Thyroid gland (tissue), 4 donors: ENCODE data around the gene REG1B. TPM values are rescaled to one million over a fixed set of nuclear protein-coding genes. Genes with fewer than 3 reads are reported as not detected.

Experiments used
- DNase-seq, 2 donors: peaks; one replicate each; pipeline ENCODE4 v3.0.0-alpha.2; 2019
- H3K27ac ChIP-seq, 3 donors: fragments of 200-600 bp; sonication (generic); 1 replicate in 2 of 3; 2 replicates in 1 of 3; pipeline ENCODE4 v1.5.1; 2016 to 2019; ENCODE audit warnings: mild to moderate bottlenecking in 1 of 3, moderate library complexity in 1 of 3
- H3K27me3 ChIP-seq: fragments of 200-600 bp; sonication (generic); one replicate; pipeline ENCODE4 v1.5.1; 2019
- H3K36me3 ChIP-seq, 2 donors: fragments of 200-600 bp; sonication (generic); one replicate each; pipeline ENCODE4 v1.5.1; 2016 to 2019
- H3K4me1 ChIP-seq, 2 donors: fragments of 200-600 bp; sonication (generic); one replicate each; pipeline ENCODE4 v1.5.1; 2017 to 2019
- H3K4me3 ChIP-seq, 3 donors: fragments of 200-600 bp; sonication (generic); replicated peaks in 1 of 3; 1 replicate in 2 of 3; 2 replicates in 1 of 3; pipeline ENCODE4 v1.5.1; 2016; ENCODE audit warnings: mild to moderate bottlenecking in 1 of 3
- H3K9me3 ChIP-seq: fragments of 200-600 bp; sonication (generic); one replicate; pipeline ENCODE4 v1.5.1; 2017
- POLR2A ChIP-seq, 2 donors: fragments of 450-650 bp; IDR thresholded peaks; one replicate each; pipeline ENCODE4 v1.6.1; 2017; ENCODE audit warnings: antibody characterized with exemption in 2 of 2, mild to moderate bottlenecking in 2 of 2, moderate library complexity in 1 of 2
- WGBS, 2 donors: methylation state at CpG; one replicate each; pipeline ENCODE4 v1.1.5; 2017; 5-methylcytosine and 5-hydroxymethylcytosine counted together
- intact Hi-C: fragments of 100-400 bp; cut with DNase I; formaldehyde crosslinking; loops from one replicate; pipeline ENCODE4 v1.15.1; 2023
- total RNA-seq, 4 donors: library from RNA; depleted of rRNA; stranded (reverse); fragments of >200 nt; gene quantifications; one replicate each; pipeline ENCODE4 v1.2.3, GENCODE V29; 2016
- TF ChIP-seq, protein P1 (sequence below), 6 experiments: fragments of 200-600 bp in 3 of 6; fragments of 450-650 bp in 3 of 6; sonication (generic) in 3 of 6; IDR thresholded peaks; one replicate each; pipeline ENCODE4 v1.5.1; 2016 to 2019; ENCODE audit warnings: antibody characterized with exemption in 6 of 6, mild to moderate bottlenecking in 2 of 6, inconsistent platforms in 1 of 6, moderate library complexity in 1 of 6

REG1B gene
- total RNA-seq, 4 donors from 2014 or later = not detected

GRCh38 chr2:79086255-79086654 is 1.5 kb downstream of the REG1B start:
- no peak overlapping the region for H3K4me3 ChIP-seq
- TF ChIP-seq, protein P1, sequence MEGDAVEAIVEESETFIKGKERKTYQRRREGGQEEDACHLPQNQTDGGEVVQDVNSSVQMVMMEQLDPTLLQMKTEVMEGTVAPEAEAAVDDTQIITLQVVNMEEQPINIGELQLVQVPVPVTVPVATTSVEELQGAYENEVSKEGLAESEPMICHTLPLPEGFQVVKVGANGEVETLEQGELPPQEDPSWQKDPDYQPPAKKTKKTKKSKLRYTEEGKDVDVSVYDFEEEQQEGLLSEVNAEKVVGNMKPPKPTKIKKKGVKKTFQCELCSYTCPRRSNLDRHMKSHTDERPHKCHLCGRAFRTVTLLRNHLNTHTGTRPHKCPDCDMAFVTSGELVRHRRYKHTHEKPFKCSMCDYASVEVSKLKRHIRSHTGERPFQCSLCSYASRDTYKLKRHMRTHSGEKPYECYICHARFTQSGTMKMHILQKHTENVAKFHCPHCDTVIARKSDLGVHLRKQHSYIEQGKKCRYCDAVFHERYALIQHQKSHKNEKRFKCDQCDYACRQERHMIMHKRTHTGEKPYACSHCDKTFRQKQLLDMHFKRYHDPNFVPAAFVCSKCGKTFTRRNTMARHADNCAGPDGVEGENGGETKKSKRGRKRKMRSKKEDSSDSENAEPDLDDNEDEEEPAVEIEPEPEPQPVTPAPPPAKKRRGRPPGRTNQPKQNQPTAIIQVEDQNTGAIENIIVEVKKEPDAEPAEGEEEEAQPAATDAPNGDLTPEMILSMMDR (IDR thresholded peaks at IDR 0.05) = no peak
- no peak for TF ChIP-seq POLR2A (IDR thresholded peaks at IDR 0.05)
- intact Hi-C loops = no loop called here
- H3K27ac ChIP-seq = no peak overlapping the region
- H3K27me3 ChIP-seq = no peaks in the 10 kb centered on the region
- no peak for DNase-seq
- 76 to 78% methylated on average over 4 of the region's 4 CpGs for WGBS, 2 donors
- no peaks in the 10 kb centered on the region for H3K4me1 ChIP-seq
- H3K36me3 ChIP-seq = no peaks in the 10 kb centered on the region
- H3K9me3 ChIP-seq = no peaks in the 10 kb centered on the region

DNA sequence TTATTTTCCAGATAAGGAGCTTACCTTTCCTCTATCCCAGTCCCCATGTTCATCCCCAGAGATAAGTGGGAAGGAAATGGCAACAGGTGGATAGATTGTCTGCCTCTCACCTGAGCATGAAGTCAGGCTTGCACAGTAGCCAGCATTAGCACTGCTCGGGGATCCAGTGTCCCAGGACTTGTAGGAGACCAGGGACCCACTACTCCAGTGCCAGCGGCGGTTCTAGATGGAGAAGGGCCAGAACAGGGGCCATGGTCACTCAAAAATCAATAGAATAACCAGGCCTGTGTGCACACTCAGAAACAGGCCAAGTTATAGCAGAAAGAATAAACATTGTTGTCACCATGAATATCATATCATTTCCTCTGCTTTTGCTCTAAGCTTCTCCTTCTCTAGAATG is 2.4 kb downstream of the REG1B start:
- intact Hi-C loops = no loop called here
- WGBS, 2 donors = 88 to 91% methylated on average over 3 of the region's 3 CpGs

GRCh38 chr2:79084495-79085135 is 3.2 kb downstream of the REG1B start:
- 78 to 84% methylated on average over 3 of the region's 3 CpGs for WGBS, 2 donors
- no peak for TF ChIP-seq POLR2A (IDR thresholded peaks at IDR 0.05)
- TF ChIP-seq, protein P1 (IDR thresholded peaks at IDR 0.05) = no peak
- H3K27me3 ChIP-seq = no peaks in the 10 kb centered on the region
- no peak overlapping the region for H3K27ac ChIP-seq
- H3K4me1 ChIP-seq = no peaks in the 10 kb centered on the region
- H3K9me3 ChIP-seq = no peaks in the 10 kb centered on the region
- intact Hi-C loops = no loop called here
- no peak for DNase-seq
- H3K36me3 ChIP-seq = no peaks in the 10 kb centered on the region
- no peak overlapping the region for H3K4me3 ChIP-seq

More for the DNA sequence above, 2.4 kb downstream of the REG1B start:
- H3K27me3 ChIP-seq = no peaks in the 10 kb centered on the region
- no peak overlapping the region for H3K4me3 ChIP-seq
- no peak overlapping the region for H3K27ac ChIP-seq
- DNase-seq = no peak
- H3K36me3 ChIP-seq = no peaks in the 10 kb centered on the region
- H3K9me3 ChIP-seq = no peaks in the 10 kb centered on the region
- no peaks in the 10 kb centered on the region for H3K4me1 ChIP-seq
- TF ChIP-seq, protein P1 (IDR thresholded peaks at IDR 0.05) = no peak
- TF ChIP-seq POLR2A (IDR thresholded peaks at IDR 0.05) = no peak

DNA sequence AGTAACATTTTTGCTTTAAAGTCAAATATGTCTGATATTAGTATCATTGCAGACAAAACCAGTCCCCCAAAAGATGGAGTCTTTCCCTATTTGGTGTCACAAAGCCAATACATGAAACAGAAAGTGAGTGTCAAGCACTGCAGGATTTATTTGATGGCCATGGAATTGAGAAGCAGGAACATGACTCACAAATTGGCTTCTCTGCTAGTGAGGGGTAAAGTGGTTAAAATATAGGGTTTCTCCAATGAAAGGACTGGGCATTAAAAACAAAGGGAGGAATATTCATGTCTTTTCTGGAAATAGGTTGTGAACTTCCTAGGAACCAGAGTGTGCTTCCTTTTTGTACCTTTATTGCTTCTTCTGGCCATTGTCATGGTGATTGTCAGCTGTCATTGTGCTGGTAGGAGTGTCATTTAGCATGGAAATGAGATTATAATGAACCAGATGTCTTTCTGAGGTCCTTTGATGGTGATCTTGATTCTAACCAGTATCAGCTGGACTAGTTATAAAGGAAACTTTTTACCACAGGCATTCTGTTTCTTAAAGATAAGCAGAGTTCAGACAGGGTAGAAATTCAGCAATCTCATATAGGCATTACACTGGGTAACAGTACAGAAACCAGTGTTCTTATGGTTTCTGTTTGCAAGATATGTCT is 4.1 kb downstream of the REG1B start:
- Histone ChIP-seq H3K4me1 (no peaks in the 10 kb centered on the region), H3K27me3 (no peaks in the 10 kb centered on the region), H3K9me3 (no peaks in the 10 kb centered on the region), H3K36me3 (no peaks in the 10 kb centered on the region), H3K27ac (no peak overlapping the region), H3K4me3 (no peak overlapping the region)
- no peak for DNase-seq
- intact Hi-C loops = no loop called here
- no peak for TF ChIP-seq POLR2A (IDR thresholded peaks at IDR 0.05)
- TF ChIP-seq, protein P1 (IDR thresholded peaks at IDR 0.05) = no peak

DNA sequence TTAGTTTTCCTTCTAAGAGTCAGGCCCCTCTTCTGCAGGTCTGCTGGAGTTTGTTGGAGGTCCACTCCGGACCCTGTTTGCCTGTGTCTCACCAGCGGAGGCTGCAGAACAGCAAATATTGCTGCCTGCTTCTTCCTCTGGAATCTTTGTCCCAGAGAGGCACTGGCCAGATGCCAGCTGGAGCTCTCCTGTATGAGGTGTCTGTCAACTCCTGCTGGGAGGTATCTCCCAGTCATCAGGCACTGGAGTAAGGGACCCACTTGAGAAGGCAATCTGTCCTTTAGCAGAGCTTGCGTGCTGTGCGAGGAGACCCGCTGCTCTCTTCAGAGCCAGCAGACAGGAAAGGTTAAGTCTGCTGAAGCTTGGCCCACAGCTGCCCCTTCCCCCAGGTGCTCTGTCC is 4.8 kb downstream of the REG1B start:
- Histone ChIP-seq H3K4me3 (no peak overlapping the region), H3K36me3 (no peaks in the 10 kb centered on the region), H3K9me3 (no peaks in the 10 kb centered on the region), H3K4me1 (no peaks in the 10 kb centered on the region), H3K27me3 (no peaks in the 10 kb centered on the region), H3K27ac (no peak overlapping the region)
- DNase-seq = no peak
- TF ChIP-seq POLR2A (IDR thresholded peaks at IDR 0.05) = no peak
- TF ChIP-seq, protein P1 (IDR thresholded peaks at IDR 0.05) = no peak
- intact Hi-C loops = no loop called here
- 26 to 59% methylated on average over 2 to 5 of the region's 5 CpGs for WGBS, 2 donors
